ENCODE measurements around the gene CFAP52.
"Not testable (repeated sequence)": the region's sequence is repeated elsewhere in the genome, so short reads cannot be mapped to it uniquely, and the experiment has no call there.

CFAP52 gene

DNA sequence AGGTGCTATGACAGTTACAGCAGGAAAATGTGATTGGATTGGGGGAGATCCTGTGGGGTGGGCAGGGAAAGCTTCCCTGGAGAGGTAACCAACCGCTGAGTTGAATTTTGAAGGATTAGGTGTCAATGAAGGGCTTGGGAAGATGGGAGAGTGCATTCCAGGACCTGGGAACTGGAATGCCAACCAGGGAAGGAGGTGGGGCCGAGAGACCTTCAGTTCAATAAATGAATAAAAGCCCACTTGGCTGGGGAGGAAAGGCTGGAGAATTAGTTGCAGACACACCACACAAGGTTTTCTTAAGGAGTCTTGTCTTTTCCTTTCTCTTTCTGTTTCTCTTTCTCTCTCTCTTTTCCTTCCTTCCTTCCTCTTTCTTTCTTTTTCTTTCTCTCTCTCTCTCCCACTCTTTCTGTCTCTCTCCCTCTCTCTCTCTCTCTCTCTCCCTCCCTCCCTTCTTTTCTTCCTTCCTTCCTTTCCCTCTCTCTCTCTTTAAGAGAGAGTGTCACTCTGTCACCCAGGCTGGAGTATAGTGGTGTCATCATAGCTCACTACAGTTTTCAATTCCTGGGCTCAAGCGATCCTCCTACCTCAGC, 72.2 kb downstream of the CFAP52 start:
- no peak for DNase-seq

DNA sequence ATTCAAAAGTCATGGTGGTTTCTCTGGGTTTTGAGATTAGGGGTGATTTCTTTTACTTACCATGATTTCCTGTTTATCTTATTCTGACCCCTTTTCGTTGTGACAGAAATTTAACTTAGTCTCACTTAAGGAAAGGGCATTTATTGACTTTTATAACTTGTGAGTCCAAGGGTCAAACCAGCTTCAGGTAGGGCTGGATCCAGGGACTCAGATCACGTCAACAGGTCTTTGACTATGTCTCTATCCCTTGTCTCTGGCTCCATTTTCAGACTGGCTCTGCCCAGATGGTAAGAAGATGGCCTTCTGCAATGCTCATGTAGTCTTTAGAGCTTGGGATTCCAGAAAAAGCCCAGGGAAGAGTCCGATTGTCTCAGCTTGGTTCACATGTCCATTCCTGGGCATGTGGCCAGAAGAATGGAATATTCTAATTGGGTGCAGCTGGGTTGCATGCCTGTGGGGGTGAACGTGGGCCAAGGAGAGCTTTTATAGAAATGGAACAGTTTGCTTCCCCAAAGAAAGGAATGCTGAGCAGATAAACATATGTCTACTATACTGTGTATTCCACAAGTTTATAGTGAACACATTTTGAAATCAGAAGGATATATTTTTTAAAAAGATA, 82.3 kb downstream of the CFAP52 start:
- no peak for DNase-seq

DNA sequence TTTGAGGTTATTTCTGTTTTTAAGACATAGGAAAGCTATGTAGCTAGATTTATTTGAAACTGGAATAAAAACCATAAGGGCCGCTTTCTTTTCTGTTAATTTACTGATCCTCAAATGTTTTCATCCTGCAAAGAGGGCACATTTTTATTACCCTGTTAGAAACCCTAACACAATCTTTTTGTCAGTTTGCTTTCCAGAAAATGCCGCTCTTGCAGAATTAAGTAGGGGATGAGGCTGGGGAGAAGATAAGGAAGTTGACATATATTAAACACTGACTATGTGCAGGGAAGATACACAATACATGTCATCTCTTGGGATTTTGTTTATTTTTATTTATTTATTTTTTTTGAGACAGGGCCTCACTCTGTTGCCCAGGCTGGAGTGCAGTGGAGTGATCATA, 84.6 kb downstream of the CFAP52 start:
- DNase-seq = no peak

DNA sequence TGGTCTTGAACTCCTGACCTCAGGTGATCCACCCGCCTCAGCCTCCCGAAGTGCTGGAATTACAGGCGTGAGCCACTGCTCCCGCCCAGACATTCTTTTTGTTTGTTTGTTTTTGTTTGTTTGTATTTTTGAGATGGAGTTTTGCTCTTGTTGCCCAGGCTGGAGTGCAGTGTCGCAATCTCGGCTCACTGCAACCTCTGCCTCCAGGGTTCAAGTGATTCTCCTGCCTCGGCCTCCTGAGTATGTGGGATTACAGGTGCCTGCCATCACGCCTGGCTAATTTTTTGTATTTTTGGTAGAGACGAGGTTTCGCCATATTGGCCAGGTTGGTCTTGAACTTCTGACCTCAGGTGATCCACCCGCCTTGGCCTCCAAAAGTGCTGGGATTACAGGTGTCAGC, 87.1 kb downstream of the CFAP52 start:
- not testable (repeated sequence) for DNase-seq

DNA sequence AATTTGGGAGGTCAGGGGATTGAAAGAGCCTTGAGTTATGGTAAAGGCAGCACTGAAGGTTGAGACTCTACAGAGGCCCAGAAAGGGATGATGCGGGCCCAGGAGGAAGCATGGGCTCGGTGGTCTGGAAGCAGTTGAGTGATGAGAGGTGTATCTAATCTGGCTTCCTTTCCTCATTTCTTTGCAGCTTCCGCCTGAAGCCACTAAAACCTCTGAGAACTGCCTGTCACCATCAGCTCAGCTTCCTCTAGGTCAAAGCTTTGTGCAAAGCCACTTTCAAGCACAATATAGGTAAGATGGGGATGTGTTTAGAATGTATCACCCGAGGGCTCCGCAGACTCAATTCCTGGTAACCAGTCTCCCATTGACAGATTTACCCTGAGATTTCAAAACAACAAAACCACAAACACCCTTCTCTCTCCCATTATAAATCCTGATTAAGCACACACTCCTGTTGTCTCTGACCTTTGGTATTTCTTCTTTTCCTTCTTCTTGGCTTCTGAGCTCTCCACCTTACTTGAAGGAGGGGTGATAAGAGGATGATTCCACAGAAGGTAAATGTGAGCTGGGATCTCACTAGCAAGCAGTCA, 90.1 kb downstream of the CFAP52 start:
- DNase-seq = peak; percentile 3

DNA sequence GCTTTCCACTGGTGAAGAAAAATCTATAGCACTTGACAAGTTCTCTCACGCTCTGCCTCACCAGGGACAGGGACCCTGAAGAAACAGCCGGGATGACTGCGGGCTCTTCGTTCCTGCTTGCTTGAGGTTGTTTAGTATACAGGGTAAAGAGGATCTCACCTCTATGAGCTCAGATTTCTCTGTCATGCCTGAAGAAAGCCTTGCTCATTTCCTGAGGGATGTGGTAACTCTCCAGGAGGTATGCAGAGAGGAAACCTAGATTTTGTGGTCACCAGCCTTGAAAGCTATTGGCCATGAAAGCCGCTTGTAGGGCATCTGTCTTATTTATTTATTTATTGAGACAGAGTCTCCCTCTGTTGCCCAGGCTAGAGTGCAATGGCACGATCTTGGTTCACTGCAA, 92.1 kb downstream of the CFAP52 start:
- DNase-seq = no peak

DNA sequence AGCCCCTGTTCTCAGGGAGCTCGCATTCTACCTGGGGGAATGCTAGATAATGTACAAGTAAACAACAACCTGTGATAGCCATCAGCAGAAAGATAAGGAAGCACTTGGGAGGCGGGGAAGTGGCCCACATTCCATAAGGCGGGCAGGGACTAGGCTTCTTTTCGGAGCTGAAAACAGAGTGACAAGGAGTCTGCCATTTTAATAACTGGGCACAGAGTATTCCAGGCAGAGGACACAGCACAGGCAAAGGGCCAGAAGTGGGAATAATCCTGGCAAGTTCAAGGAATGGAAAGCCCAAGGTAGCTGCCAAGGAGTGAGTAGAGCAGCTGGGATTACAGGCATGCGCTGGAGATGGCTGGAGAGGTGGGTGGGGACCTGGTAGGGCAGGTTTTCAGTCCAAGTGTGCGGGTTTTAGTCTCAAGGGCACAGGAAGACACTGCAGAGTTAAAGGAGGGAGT, 93.1 kb downstream of the CFAP52 start:
- no peak for DNase-seq

DNA sequence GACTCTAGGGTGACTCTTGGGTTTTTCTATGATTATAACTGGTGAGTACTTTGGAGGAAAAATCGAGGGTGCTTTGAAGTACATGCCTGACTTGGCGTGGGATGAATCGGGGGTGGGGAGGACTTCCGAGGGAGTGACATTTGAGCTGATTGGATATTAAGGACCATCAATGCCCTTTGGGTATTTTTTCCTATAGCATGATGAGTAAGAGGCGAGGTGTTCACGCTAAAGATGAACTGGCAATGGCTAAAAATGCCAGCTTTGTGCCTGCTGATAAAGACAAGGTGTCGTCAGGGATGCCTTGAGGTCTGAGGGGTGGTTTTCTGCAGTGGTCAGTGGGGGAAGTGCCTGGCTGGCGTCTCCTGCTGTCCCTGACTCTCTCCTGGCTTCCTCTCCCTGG, 94.2 kb downstream of the CFAP52 start:
- no peak for DNase-seq

DNA sequence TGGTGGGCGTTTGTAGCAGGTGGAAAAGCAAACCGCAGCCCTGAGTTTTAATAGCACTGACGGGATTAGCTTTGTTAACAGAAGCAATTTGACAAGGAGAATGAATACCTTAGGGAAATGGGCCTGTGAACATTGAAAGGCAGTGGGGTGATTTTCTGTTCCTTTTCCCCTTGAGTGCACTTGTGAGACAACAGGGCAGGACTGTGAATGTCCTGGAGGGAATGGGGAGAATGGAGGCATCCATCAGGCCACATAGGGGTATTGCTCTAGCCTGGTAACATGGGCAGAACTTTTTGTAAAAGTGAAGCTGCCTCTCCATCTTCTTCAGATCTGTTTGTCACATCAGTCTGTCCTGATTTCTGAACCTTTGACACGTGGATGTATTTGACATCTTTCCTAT, 95.1 kb downstream of the CFAP52 start:
- DNase-seq = no peak

DNA sequence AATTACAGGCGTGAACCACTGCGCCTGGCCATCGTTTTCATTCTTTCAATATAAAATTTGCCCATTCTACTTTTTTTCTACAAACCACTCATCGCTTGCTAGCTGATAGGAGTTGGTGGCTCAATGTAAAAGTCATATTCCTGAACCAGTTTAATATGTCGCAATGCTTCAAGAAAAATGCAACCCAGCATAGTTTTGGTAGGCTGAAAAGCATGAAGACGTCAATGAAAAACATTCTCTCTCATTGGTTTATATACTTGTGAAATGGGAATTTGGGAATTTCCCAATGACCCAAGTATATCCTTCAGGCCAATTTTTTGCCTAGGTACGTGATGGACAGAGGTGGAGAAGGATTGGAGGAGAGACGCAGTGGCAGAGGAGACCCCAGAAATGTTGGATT, 95.8 kb downstream of the CFAP52 start:
- DNase-seq = no peak

DNA sequence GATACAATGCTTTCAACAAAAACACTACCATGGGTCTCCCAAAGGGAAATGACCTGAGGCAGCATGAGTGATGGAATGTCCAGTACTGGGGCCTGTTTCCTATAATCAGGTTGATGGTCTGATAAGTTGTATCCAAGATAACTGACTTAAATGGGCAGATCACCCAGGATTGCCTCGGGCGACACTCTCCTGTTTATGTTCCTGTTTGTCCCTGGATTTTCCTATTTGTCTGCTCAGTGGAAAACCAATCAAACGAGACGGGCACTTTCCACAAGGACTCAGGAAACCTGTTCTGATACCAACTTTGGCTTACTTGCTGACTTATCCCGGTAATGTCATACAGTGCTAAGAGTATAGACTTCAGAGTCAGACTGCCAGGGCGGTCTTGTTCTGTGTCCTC, 96.2 kb downstream of the CFAP52 start:
- no peak for DNase-seq

DNA sequence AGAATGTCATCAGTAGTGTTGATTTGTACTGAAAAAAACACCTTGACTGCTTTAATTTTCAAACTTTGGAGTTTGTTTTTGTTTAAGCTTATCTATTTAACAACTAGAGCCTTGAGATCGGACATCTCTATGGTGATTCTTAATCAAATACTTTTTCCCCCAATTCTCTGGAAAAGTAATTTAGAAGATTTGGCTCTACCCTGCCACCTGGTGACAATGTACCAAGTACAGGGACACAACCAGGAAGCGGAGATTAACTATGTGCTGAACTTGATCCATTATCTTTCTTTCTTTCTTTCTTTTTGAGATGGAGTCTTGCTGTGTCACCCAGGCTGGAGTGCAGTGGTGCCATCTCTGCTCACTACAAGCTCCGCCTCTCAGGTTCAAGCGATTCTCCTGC, 99.6 kb downstream of the CFAP52 start:
- DNase-seq = peak; percentile 37

DNA sequence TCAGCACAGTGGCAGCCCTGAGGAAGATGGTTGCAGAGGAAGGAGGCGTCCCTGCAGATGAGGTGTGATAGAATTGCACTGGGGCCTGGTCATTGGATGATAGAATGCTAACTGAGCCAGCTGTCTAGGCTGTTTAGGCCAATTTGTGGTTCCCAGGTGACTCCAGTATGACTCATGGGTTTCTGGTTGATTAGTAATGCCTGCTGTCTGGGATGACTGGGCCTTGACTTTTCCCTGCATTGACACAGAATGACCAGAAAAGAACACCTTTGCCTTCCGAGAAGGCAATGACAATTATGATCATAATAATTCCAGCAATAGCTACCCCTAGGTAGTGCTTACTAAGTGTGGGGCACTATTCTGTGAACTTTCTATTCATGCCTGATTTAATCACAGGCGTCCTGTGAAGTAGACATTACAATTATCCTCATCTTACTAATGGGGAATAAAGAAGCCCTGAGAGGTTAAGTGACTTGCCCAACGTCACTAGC, 100.4 kb downstream of the CFAP52 start:
- no peak for DNase-seq

DNA sequence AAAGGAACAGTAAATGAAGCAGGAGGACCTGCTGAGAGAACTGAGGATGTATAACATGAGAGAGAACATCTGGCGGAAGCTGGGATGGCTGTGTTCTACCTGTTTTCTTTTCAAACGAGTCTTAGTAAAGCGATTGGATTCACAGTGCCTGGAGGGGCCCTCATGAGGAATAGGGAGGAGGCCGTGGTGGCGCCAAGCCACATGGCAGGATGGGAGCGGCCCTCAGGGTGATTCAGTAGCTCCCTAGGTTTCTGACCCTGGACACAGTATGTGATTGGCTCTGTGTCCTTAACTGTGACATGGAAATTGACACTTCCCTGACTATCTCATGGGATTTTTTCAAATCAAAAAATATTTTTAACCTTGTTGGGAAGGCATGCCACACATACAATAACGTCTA, 101.0 kb downstream of the CFAP52 start:
- no peak for DNase-seq

DNA sequence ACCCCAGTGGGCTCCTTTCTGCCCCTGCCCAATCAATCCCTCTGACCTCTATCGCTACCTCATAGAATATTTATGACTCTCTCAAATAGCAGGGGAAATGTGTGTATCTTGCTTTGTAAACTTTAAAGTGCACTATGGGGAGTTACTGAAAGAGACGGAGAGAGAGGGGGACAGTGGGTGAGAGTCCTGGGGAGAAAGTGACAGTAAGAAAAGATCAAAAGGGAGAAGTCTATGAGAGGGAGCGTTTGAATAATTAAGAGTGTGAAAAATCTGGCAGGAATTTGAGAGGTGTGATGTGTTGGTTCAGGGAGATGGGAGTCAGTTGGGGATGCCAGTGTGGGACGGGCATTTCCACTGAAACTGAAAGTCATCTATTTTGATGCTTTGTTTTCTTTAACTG, 101.5 kb downstream of the CFAP52 start:
- no peak for DNase-seq

DNA sequence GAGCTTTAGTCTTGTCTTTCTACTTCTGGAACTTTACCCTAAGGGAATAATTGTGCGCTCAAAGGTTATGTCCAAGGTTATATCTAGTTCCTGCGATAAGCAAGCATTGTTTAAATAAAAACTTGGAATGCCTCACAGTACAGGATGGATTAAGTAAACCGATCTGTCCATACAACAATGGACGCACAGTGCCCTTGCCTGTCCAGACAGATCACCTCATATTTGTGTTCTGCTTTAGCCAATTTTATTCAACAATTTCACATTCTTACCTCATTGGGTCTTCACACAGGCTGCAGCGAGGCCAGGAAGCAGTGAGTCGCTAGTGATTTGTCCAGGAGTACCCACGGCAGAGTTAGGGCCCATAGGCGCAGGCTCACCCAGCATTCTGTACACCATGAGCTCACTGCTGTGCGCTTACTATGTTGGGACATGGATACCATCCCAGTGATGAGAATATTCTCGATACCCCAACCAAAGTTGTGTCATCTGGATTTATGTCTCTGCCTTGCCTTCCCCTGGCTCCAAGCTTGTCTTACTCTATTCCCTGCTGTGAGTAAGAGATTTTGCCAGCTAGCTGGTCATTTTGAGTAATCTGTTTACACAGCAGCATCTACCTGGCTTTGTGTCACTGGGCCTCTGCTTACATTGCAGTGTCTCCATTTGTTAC, 108.6 kb downstream of the CFAP52 start:
- no peak for DNase-seq

All from hematopoietic multipotent progenitor cell treated with erythropoietin and hydrocortisone succinate and interleukin-3 and kit ligand, for 6 days (in vitro differentiated cells).